HG03432 (cell line): ENCODE measurements around the gene USP48.
"Not testable (repeated sequence)": the region's sequence is repeated elsewhere in the genome, so short reads cannot be mapped to it uniquely, and the experiment has no call there.

ENCODE experiments used
- ATAC-seq: cut with Tn5 transposase; IDR thresholded peaks from one replicate; pipeline ENCODE4 v1.9.1; 2021; ENCODE audit warnings: mild to moderate bottlenecking, moderate library complexity; ENCODE audit not compliant: unreplicated experiment

USP48 gene, protein sequence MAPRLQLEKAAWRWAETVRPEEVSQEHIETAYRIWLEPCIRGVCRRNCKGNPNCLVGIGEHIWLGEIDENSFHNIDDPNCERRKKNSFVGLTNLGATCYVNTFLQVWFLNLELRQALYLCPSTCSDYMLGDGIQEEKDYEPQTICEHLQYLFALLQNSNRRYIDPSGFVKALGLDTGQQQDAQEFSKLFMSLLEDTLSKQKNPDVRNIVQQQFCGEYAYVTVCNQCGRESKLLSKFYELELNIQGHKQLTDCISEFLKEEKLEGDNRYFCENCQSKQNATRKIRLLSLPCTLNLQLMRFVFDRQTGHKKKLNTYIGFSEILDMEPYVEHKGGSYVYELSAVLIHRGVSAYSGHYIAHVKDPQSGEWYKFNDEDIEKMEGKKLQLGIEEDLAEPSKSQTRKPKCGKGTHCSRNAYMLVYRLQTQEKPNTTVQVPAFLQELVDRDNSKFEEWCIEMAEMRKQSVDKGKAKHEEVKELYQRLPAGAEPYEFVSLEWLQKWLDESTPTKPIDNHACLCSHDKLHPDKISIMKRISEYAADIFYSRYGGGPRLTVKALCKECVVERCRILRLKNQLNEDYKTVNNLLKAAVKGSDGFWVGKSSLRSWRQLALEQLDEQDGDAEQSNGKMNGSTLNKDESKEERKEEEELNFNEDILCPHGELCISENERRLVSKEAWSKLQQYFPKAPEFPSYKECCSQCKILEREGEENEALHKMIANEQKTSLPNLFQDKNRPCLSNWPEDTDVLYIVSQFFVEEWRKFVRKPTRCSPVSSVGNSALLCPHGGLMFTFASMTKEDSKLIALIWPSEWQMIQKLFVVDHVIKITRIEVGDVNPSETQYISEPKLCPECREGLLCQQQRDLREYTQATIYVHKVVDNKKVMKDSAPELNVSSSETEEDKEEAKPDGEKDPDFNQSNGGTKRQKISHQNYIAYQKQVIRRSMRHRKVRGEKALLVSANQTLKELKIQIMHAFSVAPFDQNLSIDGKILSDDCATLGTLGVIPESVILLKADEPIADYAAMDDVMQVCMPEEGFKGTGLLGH

DNA sequence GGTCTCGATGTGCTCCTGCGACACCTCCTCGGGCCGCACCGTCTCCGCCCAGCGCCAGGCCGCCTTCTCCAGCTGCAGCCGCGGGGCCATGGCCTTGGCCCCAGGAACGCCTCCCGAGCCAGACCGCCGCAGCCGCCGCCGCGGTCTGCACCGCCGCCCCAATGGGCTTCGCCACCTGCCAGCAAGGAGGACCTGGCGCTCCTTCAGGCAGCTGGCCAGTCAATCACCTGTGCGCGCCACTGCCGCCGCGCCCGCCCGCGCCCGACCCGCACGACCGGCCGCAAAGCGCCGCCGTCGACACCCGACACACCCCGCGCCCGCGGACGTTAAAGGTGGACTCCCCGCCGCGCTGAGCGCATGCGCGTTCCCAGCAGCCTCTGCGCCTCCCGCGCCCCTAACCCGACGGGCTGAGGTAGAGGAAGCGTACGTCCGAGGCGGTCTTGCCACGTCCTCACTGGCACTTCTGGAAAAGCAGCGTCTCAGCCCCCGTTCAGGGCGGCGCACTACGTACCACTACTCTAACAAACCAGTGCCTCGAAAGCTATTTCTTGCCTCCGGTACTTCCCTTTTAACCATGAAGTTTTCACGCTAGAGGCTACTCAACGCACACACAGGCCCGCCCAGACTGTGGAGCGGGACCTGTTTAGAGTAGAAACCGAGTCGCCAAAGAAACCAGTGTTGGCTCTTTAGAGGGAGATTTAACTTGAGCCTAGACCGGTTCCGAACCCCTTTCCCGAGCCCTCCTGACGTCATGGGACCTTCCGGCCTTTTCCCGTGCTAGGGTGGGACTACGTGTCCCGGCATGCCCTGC lies at the start of gene USP48:
TSS of gene USP48 (minus strand) at position 282 of the 811 bp plus-strand sequence. CDS start at position 90, 192 bp downstream.
- peak; percentile 70 for ATAC-seq

DNA sequence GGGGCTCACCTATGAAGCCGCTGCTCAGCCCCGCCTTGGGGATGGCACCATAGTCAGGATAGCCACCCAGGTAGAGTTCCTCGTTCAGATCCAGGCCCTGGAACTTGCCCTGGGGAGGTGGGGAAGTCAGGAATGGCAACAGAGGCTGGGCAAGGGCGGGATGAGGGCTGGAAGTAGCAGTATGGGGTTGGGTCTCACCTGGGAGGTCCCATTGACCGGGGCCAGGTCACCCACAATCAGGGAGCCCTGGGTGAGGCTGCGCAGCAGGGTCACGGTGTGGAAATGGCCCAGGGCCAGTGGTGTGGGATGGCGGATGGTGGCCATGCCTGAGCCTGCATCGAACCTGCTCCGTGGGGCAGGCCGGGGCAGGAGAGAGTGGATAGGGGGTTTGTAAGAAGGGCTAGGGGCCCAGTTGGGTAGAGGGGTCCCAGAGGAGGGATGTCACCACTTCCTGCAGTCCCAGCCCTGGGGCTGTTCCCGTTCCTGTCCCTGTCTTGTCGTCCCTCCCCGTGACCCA lies 48.6 kb upstream of the USP48 start:
- ATAC-seq = no peak

DNA sequence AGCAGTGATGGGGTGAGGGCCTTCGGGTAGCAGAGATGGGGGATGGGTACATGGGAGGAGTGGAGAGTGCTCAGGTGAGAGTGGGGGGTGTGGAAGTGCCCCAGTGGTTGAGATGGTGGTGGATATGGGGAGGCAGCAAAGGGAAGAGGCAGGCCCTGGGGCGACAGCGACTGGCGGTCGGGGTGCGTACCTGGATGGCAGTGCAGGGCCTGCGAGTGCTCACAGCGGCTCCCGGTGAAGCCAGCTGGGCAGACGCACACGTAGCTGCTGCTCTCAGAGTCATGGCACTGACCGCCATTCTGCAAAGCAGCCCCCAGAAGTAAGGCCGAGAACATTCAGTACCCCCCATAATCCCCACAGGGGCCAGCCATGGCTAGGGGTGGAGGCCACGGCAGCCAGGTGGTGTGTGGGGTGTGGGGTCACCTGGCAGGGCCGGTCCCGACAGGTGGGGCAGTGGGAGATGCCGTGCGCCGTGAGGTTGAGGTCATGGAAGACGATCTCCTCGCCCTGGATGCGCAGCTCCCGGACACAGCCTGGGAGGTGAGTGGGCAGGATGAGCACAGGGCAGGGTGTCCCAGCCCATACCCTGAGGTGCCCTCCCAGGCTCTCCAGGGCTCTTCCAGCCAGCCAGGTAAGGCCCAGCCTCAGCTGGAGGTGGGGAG lies 48.0 kb upstream of the USP48 start:
- ATAC-seq = no peak

DNA sequence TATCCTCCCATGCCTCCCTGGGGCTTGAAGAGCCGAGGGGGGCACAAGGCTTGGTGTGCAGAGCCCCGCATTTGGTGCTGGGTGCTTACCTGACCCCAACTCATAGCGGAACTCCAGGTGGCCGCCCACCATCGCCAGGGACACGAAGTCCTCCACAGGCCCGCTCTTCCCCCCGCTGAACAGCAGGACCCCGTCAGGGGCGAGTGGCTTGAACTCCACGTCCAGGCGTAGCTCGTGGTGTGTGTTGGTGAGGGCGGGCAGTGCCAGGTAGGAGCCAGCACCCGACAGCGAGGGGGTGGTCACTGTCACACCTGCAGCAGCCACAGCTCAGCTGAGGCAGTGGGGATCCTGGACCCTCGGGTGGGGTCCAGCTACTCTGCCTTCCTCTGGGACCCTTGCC lies 46.3 kb upstream of the USP48 start:
- ATAC-seq = no peak

DNA sequence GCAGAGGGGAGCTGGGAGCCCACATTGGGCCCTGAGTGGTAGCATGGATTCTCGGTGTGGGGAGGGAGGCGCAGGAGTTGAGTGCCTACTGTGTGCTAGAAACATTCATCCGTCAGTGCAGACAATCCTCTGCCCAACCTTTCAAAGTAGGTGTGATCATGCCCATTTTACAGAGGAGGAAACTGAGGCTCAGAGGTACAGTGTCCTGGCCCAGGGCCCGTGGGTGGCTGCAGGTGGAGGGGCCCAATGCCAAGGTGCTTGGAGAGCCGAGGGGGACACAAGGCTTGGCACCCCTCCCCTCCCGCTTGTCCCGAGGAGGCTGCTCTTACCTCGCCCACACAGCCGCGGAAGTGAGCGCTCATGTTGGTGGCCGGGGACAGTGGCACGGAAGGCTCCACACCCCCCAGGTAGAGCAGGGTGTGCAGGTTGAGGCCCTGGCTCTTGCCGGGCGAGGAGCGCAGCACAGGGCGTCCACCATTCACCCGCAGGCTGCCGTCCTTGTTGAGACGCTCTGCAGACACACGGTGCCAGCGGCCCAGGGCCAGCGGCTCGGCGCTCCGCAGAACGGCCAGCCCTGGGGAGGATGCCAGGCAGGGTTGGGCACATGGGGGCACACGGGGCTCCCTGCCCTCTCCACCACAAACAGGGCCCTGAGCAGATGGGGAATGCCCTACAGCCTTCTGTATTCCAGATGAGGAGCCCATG lies 45.7 kb upstream of the USP48 start:
- ATAC-seq = no peak

DNA sequence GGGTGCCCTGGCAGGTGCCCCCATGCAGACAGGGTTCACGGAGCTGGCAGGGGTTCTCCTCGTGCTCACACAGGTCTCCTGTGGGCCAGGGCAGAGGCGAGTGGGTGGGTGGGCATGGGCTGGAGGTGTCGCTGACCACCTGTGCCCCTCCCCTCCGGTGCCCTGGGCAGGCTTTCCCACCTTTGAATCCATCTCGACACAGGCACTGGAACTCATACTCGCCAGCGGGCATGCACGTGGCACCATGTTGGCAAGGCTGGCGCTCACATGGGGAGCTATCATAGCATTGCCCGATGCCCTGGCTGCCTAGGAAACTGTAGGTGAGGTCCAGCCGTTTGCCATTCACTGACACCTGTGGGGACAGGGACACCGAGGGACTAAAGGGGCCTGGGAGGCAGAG lies 45.1 kb upstream of the USP48 start:
- no peak for ATAC-seq

DNA sequence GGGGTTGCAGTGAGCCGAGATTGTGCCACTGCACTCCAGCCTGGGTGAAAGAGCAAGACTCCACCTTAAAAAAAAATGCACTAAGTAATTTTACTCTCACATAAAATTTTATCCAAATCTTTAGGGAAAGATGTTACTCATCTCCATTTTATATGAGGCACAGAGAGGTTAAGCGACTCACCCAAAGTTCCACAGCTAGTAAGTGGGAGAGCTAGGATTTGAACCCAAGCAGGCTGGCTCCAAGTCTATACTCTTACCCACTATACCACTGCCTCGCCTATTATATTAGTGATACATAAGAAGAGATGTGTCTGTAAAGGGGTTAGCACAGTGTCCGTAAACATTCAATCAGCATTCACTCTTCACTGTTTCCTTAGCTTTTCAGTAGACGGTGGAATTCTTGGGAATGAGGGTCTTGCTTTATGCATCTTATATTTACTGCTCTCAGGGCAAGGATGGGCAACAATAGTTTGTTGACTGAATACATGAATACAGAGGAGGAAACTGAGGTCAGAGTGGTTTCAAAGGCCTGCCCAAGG lies 44.3 kb upstream of the USP48 start:
- ATAC-seq = no peak

DNA sequence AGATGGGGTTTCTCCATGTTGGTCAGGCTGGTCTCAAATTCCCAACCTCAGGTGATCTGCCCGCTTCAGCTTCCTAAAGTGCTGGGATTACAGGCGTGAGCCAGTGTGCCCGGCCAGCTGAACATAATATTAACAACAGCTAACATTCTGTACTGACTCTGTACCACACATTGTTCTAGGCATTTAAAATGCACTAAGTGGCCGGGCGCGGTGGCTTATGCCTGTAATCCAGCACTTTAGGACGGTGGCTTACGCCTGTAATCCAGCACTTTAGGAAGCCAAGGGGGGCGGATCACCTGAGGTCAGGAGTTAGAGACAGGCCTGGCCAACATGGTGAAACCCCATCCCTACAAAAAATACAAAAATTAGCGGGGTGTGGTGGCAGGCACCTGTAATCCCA lies 43.7 kb upstream of the USP48 start:
- ATAC-seq = not testable (repeated sequence)

DNA sequence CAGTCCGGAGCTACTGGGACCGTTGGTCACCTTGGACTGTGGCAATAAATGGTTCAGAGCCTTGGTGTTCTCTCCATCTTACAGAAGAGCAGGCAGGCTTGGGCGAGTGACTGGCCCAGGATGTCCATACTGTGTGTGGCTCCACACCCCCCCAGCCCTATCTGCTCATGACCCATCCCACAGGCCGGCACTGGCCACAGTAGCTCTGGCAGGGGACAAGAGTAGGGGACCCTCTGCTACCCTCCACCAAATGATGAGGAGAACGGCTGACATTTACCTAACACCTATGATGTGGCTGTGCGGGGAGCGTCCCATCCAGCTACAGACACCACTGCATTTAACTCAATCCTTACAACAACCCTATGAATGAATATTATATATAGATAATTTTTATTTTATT lies 42.4 kb upstream of the USP48 start:
- no peak for ATAC-seq

DNA sequence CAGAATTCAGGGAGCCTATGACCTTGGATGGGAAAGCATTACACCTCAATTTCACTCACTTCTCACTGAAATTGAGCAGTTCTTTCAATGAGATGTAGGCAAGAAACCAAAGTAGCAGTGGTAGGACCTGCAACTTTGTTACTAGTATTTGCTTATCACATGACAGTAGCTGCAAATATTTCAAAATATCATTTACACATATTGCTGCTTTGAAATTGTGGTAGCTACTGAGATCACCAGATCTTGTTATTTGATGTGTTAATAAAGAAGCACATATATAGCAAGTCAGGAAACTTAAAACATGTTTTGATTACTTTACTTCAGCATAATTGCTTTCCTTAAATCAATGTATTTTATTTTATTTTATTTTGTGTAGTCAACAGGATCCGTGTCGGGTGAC lies 42.0 kb upstream of the USP48 start:
- ATAC-seq = no peak

DNA sequence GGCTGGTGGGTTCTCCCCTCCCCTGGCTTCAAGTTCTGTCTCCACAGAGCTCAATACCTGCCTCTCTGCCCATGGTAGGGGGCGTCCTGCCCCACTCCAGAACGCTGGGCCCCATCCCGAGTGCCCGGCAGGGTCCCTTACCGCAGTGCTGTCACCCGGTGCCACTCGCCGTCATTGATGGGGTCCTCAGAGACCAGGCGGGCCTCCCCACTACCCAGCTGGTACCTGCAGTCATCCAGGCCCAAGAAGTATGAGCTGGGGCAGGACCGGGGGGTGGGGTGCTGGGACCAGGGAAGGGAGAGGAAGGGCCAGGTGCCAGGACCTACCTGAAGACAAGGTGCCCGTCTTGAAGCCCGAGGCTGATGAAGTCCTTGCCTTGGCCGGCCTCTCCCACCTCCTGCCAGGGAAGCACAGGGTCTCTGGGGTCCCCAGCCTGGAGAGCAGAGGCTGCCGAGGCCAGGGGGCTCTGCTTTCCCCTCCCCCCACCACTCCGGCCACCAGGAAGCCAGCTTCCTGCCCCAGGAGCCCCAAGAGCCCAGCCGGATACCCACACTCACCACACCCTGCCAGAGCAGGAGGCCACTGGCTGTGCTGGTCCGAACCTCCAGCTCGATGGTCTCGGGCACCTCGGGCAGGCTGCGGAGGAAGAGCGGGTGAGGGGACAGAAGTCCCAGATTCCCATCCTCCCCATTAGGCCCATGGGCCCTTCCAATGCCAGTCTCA lies 41.2 kb upstream of the USP48 start:
- no peak for ATAC-seq

DNA sequence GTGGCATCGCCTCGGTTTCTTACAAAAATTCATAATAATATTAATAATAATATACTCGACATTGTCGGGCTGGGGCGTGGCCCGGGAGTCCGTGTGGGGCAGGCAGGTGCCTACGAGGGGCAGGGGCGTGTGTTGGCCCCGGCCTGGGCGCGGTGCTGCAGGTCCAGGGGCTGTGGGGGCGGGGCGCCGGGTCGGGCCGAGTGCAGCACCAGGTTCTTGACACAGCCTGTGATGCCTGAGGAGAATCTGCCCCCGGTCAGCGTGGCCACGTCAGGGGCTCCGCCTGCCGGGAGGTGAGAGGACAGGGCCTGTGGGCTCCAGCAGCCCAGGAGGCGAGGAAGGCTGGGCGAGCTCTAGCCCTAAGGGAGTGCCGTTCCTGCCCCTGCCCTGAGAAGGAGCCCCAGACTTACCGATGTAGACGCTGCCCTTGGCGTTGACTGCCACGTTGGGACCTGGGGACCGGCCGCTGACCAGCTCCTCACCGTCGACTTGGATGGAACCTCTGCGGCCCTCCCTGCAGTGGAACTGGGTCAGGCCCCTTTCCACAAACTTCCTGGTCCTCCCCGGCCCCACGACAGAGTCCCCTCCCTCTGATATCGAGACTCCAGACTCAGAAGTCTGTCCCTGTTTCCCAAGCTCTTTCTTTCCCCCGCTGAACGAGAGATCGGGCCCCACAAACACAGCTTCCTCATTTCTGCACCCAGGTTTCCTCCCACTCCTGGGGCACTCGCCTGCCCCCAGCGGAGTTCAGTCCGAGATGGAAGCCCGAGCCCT lies 40.4 kb upstream of the USP48 start:
- no peak for ATAC-seq

DNA sequence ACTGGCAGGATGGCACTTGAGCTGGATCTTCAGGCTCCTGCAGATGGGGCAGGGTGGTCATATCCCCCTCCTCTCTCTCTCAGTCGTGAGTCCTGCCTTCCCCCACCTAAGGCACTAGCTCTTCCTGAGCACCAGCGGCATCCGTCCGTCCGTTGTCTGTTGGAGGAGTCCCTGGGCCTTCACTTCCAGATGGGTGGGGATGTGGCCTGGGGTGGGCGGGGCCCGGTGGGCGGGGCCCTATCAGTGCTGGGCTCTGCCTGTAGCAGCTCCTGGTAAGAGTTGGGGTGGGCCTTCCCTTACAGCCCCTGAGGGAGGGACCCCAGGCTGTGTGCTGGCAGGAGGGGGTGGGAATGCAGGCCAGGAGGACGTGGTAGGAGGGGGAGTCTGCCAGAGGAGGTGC lies 39.4 kb upstream of the USP48 start:
- no peak for ATAC-seq

DNA sequence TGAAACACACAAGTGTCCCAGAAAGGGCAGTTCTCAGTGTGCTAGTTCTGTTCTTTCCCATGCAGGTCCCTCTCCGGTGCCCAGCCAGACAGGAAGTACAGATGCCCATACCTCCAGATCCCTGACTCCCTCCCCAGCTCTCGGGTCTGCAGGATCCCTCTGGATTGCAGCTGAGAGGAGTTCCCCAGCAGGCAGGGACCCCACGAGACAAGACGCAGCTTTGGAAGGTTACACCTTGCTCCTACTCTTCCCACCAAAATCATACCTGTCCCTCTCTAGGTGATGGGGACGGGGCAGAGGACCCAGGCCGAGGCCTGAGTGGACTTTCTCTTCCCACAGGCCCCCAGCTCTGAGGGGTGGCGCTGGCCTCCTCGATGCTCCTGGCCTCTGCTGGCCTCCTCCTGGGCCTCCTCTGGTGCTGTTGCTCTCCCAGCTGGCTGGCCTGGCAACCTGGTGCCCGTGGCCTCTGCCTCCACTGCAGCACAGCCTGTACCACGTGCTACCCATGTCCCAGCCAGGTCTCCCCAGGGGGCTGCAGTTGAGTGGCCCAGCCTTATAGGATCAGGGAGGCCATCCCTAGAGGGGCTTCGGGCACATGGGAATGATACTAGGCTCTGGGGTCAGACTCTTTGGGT lies 38.6 kb upstream of the USP48 start:
- no peak for ATAC-seq

DNA sequence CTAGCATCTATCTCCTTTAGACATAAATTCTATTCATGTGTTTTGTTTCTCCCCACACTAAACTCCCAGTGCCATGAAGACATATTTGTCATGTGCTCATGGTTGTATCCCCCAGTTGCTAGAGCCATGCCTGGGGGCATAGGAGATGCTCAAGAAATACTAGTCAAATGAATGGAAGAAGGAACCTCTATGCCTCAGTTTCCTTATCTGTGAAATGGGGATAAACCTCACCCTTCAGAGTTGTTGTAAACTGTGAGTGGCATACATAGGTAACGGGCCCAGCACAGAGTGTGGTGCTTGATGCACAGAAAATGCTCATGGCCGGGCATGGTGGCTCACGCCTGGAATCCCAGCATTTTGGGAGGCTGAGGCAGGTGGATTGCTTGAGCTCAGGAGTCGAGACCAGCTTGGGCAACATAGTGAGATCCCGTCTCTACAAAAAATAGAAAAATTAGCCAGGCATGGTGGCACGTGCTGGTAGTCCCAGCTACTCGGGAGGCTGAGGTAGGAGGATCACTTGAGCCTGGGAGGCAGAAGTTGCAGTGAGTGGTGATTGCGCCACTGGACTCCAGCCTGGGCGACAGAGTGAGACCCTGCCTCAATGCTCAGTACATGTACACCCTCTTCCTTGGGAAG lies 37.8 kb upstream of the USP48 start:
- no peak for ATAC-seq

DNA sequence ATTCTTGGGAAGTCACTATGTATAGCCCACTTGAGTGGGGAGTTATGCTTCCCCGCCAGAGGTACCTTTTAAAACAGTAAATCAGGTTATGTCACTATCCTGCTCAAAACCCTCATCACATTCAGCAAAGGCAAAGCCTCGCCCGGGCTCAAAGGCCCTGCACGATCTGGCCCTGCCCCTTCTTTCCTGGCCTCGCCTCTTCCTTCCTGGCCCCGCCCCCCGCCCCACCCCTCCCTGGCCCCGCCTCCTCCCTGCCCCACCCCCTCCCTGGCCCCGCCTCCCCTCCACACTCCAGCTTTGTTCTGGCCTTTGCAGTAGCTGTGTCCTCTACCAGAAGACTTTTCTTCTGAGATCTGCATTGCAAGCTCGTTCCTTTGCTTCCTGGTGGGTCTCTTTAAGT lies 35.7 kb upstream of the USP48 start:
- ATAC-seq = no peak
